Stomach smooth muscle (tissue), 2 donors: ENCODE measurements around the gene KRTDAP.
A peak's percentile ranks its signal among the peaks of the same experiment; 100 is the strongest.
"Not testable (repeated sequence)": the region's sequence is repeated elsewhere in the genome, so short reads cannot be mapped to it uniquely, and the experiment has no call there.

Experiments
- H3K27ac ChIP-seq: one replicate; pipeline ENCODE4 v1.7.0; 2013; ENCODE audit warnings: mild to moderate bottlenecking, low read length, inconsistent platforms
- H3K27me3 ChIP-seq, 2 donors: one replicate each; pipeline ENCODE4 v1.7.0; 2013; ENCODE audit warnings: low read length in 2 of 2; ENCODE audit not compliant: insufficient read depth in 2 of 2, control insufficient read depth in 1 of 2
- H3K36me3 ChIP-seq, 2 donors: one replicate each; pipeline ENCODE4 v1.7.0; 2013; ENCODE audit warnings: low read length in 2 of 2; ENCODE audit not compliant: control insufficient read depth in 2 of 2, insufficient read depth in 2 of 2
- H3K4me1 ChIP-seq: one replicate; pipeline ENCODE4 v1.7.0; 2013; ENCODE audit warnings: low read length; ENCODE audit not compliant: control insufficient read depth, insufficient read depth
- H3K4me3 ChIP-seq, 2 donors: one replicate each; pipeline ENCODE4 v1.7.0; 2013; ENCODE audit warnings: low read length in 2 of 2
- H3K9ac ChIP-seq, 2 donors: one replicate each; pipeline ENCODE4 v1.7.0; 2013; ENCODE audit warnings: low read length in 2 of 2, mild to moderate bottlenecking in 1 of 2
- H3K9me3 ChIP-seq, 2 donors: one replicate each; pipeline ENCODE4 v1.7.0; 2013; ENCODE audit warnings: low read length in 2 of 2; ENCODE audit not compliant: control insufficient read depth in 2 of 2
- donor health status: healthy.
- donor health status: Pancreatic carcinoma.

The KRTDAP gene

GRCh38 chr19:35462956-35463355, 27.3 kb downstream of the KRTDAP start:
- not testable (repeated sequence) for H3K4me1 ChIP-seq, H3K4me3 ChIP-seq, H3K9me3 ChIP-seq, H3K27ac ChIP-seq, H3K27me3 ChIP-seq, H3K36me3 ChIP-seq, H3K9ac ChIP-seq

GRCh38 chr19:35462476-35462953, 27.7 kb downstream of the KRTDAP start:
- H3K36me3 ChIP-seq, result no peaks in the 10 kb centered on the region
- no peaks in the 10 kb centered on the region for H3K9me3 ChIP-seq
- no peak overlapping the region for H3K9ac ChIP-seq
- peaks cover 6% of the 10 kb centered on the region for H3K4me1 ChIP-seq
- no peak overlapping the region for H3K27ac ChIP-seq
- H3K27me3 ChIP-seq, result peaks cover 0 to 2% of the 10 kb centered on the region in 2 donors
- H3K4me3 ChIP-seq, result peak overlapping the region in 1 of 2 donors; percentile 15

- H3K27ac ChIP-seq, H3K4me1 ChIP-seq, H3K27me3 ChIP-seq, H3K36me3 ChIP-seq, H3K4me3 ChIP-seq, H3K9ac ChIP-seq, H3K9me3 ChIP-seq: not testable (repeated sequence)
Observed at GRCh38 chr19:35461788-35462187, 28.5 kb downstream of the KRTDAP start.

GRCh38 chr19:35461060-35461459, 29.2 kb downstream of the KRTDAP start:
- no peaks in the 10 kb centered on the region for H3K27me3 ChIP-seq
- H3K27ac ChIP-seq, result no peak overlapping the region
- peaks cover 6% of the 10 kb centered on the region for H3K4me1 ChIP-seq
- no peaks in the 10 kb centered on the region for H3K36me3 ChIP-seq
- no peaks in the 10 kb centered on the region for H3K9me3 ChIP-seq
- H3K9ac ChIP-seq, result no peak overlapping the region
- no peak overlapping the region for H3K4me3 ChIP-seq

- Histone ChIP-seq H3K36me3 (no peaks in the 10 kb centered on the region), H3K27me3 (no peaks in the 10 kb centered on the region), H3K4me3 (no peak overlapping the region), H3K4me1 (peaks cover 6% of the 10 kb centered on the region), H3K9me3 (no peaks in the 10 kb centered on the region), H3K9ac (no peak overlapping the region), H3K27ac (no peak overlapping the region)
Observed at GRCh38 chr19:35460608-35461007, 29.7 kb downstream of the KRTDAP start.

- Histone ChIP-seq H3K27ac (no peak overlapping the region), H3K36me3 (no peaks in the 10 kb centered on the region), H3K9me3 (no peaks in the 10 kb centered on the region), H3K4me3 (peak overlapping the region in 1 of 2 donors; percentile 8), H3K27me3 (no peaks in the 10 kb centered on the region), H3K4me1 (peaks cover 6% of the 10 kb centered on the region), H3K9ac (no peak overlapping the region)
Observed at GRCh38 chr19:35459414-35460082, 30.7 kb downstream of the KRTDAP start.

GRCh38 chr19:35458731-35459391, 31.4 kb downstream of the KRTDAP start:
- no peak overlapping the region for H3K4me3 ChIP-seq
- H3K9ac ChIP-seq, result no peak overlapping the region
- H3K4me1 ChIP-seq, result peaks cover 6% of the 10 kb centered on the region

GRCh38 chr19:35458192-35458591, 32.1 kb downstream of the KRTDAP start:
- Histone ChIP-seq H3K27me3 (no peaks in the 10 kb centered on the region), H3K27ac (no peak overlapping the region), H3K4me3 (no peak overlapping the region), H3K9me3 (no peaks in the 10 kb centered on the region), H3K36me3 (no peaks in the 10 kb centered on the region), H3K9ac (no peak overlapping the region), H3K4me1 (peaks cover 6% of the 10 kb centered on the region)

More at GRCh38 chr19:35458731-35459391, 31.4 kb downstream of the KRTDAP start:
- no peak overlapping the region for H3K27ac ChIP-seq
- H3K36me3 ChIP-seq, result no peaks in the 10 kb centered on the region
- no peaks in the 10 kb centered on the region for H3K27me3 ChIP-seq
- no peaks in the 10 kb centered on the region for H3K9me3 ChIP-seq

GRCh38 chr19:35457173-35457572, 33.1 kb downstream of the KRTDAP start:
- Histone ChIP-seq H3K27ac (no peak overlapping the region), H3K9ac (no peak overlapping the region), H3K27me3 (no peaks in the 10 kb centered on the region), H3K4me1 (peaks cover 6% of the 10 kb centered on the region), H3K36me3 (no peaks in the 10 kb centered on the region), H3K4me3 (no peak overlapping the region), H3K9me3 (no peaks in the 10 kb centered on the region)

GRCh38 chr19:35455616-35456201, 34.6 kb downstream of the KRTDAP start:
- Histone ChIP-seq H3K27me3 (no peaks in the 10 kb centered on the region), H3K4me1 (peaks cover 6% of the 10 kb centered on the region), H3K9ac (no peak overlapping the region), H3K36me3 (no peaks in the 10 kb centered on the region), H3K4me3 (no peak overlapping the region), H3K9me3 (no peaks in the 10 kb centered on the region), H3K27ac (no peak overlapping the region)

- H3K9ac ChIP-seq, result no peak overlapping the region
- no peak overlapping the region for H3K27ac ChIP-seq
- no peaks in the 10 kb centered on the region for H3K36me3 ChIP-seq
- H3K9me3 ChIP-seq, result no peaks in the 10 kb centered on the region
- H3K27me3 ChIP-seq, result no peaks in the 10 kb centered on the region
- no peak overlapping the region for H3K4me3 ChIP-seq
- H3K4me1 ChIP-seq, result peaks cover 6% of the 10 kb centered on the region
Observed at GRCh38 chr19:35454663-35455062, 35.6 kb downstream of the KRTDAP start.
